CD14-positive monocyte (primary cell): ENCODE measurements around the gene FAM131A. TPM values are rescaled to one million over a fixed set of nuclear protein-coding genes. Genes with fewer than 3 reads are reported as not detected.

Source experiments
- DNase-seq, 3 donors: peaks; one replicate each; pipeline ENCODE4 v3.0.0-alpha.2; 2011 to 2022
- H2AFZ ChIP-seq: 2 replicates; pipeline ENCODE4 v1.6.0; 2012; ENCODE audit warnings: mild to moderate bottlenecking, low read depth, low read length, inconsistent platforms; ENCODE audit not compliant: insufficient read depth, poor library complexity, severe bottlenecking
- H3K27ac ChIP-seq, 2 donors: 1 replicate in 1 of 2; 2 replicates in 1 of 2; pipeline ENCODE4 v1.5.1; 2012 to 2013; ENCODE audit warnings: low read length in 2 of 2, control low read depth in 1 of 2, inconsistent platforms in 1 of 2, low read depth in 1 of 2, mild to moderate bottlenecking in 1 of 2
- H3K27me3 ChIP-seq, 2 donors: one replicate each; pipeline versions ENCODE4 v1.6.0 to v1.6.1; 2011 to 2013; ENCODE audit warnings: low read length in 2 of 2; ENCODE audit not compliant: control insufficient read depth in 2 of 2, insufficient read depth in 2 of 2
- H3K36me3 ChIP-seq, 2 donors: replicated peaks in 1 of 2; 1 replicate in 1 of 2; 2 replicates in 1 of 2; pipeline versions ENCODE4 v1.5.1 to v1.6.1; 2012 to 2013; ENCODE audit warnings: low read length in 2 of 2, control low read depth in 1 of 2, inconsistent platforms in 1 of 2, mild to moderate bottlenecking in 1 of 2; ENCODE audit not compliant: insufficient read depth in 2 of 2, control insufficient read depth in 1 of 2
- H3K4me1 ChIP-seq, 2 donors: 1 replicate in 1 of 2; 2 replicates in 1 of 2; pipeline versions ENCODE4 v1.5.1 to v1.6.1; 2012 to 2013; ENCODE audit warnings: low read length in 2 of 2, control low read depth in 1 of 2, inconsistent platforms in 1 of 2, mild to moderate bottlenecking in 1 of 2, moderate library complexity in 1 of 2; ENCODE audit not compliant: insufficient read depth in 2 of 2, control insufficient read depth in 1 of 2
- H3K4me2 ChIP-seq: replicated peaks from 2 replicates; pipeline ENCODE3; 2012; ENCODE audit warnings: low read length, moderate library complexity, mild to moderate bottlenecking; ENCODE audit not compliant: poor library complexity, severe bottlenecking; ENCODE audit errors: extremely low read depth
- H3K4me3 ChIP-seq, 3 experiments: fragments of 200-600 bp in 1 of 3; sonication (generic) in 1 of 3; replicated peaks in 1 of 3; 1 replicate in 2 of 3; 2 replicates in 1 of 3; pipeline ENCODE4 v1.5.1; 2011 to 2013; ENCODE audit warnings: low read length in 3 of 3, mild to moderate bottlenecking in 3 of 3, control low read depth in 2 of 3, low read depth in 2 of 3, inconsistent platforms in 1 of 3, moderate library complexity in 1 of 3
- H3K79me2 ChIP-seq: 2 replicates; pipeline ENCODE4 v1.6.0; 2012; ENCODE audit warnings: mild to moderate bottlenecking, control low read depth, inconsistent platforms, low read length, moderate library complexity; ENCODE audit not compliant: insufficient read depth
- H3K9ac ChIP-seq: 2 replicates; pipeline ENCODE4 v1.6.0; 2017; ENCODE audit warnings: low read length, mild to moderate bottlenecking; ENCODE audit not compliant: insufficient read depth, poor library complexity, severe bottlenecking
- H3K9me3 ChIP-seq, 2 donors: replicated peaks in 1 of 2; 1 replicate in 1 of 2; 2 replicates in 1 of 2; pipeline versions ENCODE4 v1.5.1 to v1.6.1; 2012 to 2013; ENCODE audit warnings: low read length in 2 of 2, control low read depth in 1 of 2; ENCODE audit not compliant: control insufficient read depth in 1 of 2, insufficient read depth in 1 of 2
- H4K20me1 ChIP-seq: 2 replicates; pipeline ENCODE4 v1.6.0; 2012; ENCODE audit warnings: mild to moderate bottlenecking, low read length, control low read depth, moderate library complexity; ENCODE audit not compliant: insufficient read depth
- H3K27ac Mint-ChIP-seq, 7 donors: one replicate each; pipeline ENCODE4 v1.8.0; 2020; ENCODE audit warnings: mild to moderate bottlenecking in 7 of 7, mixed read lengths in 7 of 7, moderate library complexity in 6 of 7, inconsistent platforms in 2 of 7
- H3K27me3 Mint-ChIP-seq, 3 donors: one replicate each; pipeline ENCODE4 v1.8.0; 2021 to 2022; ENCODE audit warnings: low read depth in 3 of 3, mild to moderate bottlenecking in 3 of 3, mixed read lengths in 3 of 3, moderate library complexity in 3 of 3, inconsistent platforms in 1 of 3
- H3K36me3 Mint-ChIP-seq, 2 donors: one replicate each; pipeline ENCODE4 v1.8.0; 2020; ENCODE audit warnings: mixed read lengths in 2 of 2, inconsistent platforms in 1 of 2, mild to moderate bottlenecking in 1 of 2
- H3K4me1 Mint-ChIP-seq: one replicate; pipeline ENCODE4 v1.8.0; 2020; ENCODE audit warnings: mild to moderate bottlenecking, mixed read lengths
- H3K4me3 Mint-ChIP-seq, 2 donors: one replicate each; pipeline ENCODE4 v1.8.0; 2020; ENCODE audit warnings: mild to moderate bottlenecking in 2 of 2, mixed read lengths in 2 of 2, moderate library complexity in 1 of 2
- H3K9me3 Mint-ChIP-seq, 7 donors: one replicate each; pipeline ENCODE4 v1.8.0; 2020 to 2022; ENCODE audit warnings: mixed read lengths in 7 of 7, mild to moderate bottlenecking in 6 of 7, moderate library complexity in 6 of 7, inconsistent platforms in 2 of 7
- WGBS: methylation state at CpG from one replicate; pipeline ENCODE4 v1.1.5; 2013; ENCODE audit warnings: missing lambda C conversion rate; ENCODE audit not compliant: insufficient coverage; 5-methylcytosine and 5-hydroxymethylcytosine counted together
- intact Hi-C, 2 donors: fragments of 100-400 bp; cut with micrococcal nuclease; formaldehyde crosslinking; loops; one replicate each; pipeline versions ENCODE4 v1.15.0 to v1.15.1; 2023
- polyA plus RNA-seq, 3 donors: library from polyadenylated mRNA; depleted of rRNA in 1 of 3; unstranded in 2 of 3; stranded (reverse) in 1 of 3; fragments of 300-500 nt in 2 of 3; fragments of >200 nt in 1 of 3; fragmentation: Illumina TruSeq in 2 of 3; gene quantifications; 1 replicate in 2 of 3; 2 replicates in 1 of 3; pipeline ENCODE4 v1.2.3, GENCODE V29; 2012 to 2021
- TF ChIP-seq, protein P1 (sequence below): fragments of 200-600 bp; IDR thresholded peaks from one replicate; pipeline ENCODE4 v1.8.0; 2022; ENCODE audit warnings: antibody characterized with exemption, mild to moderate bottlenecking

Gene FAM131A
- polyA plus RNA-seq, 3 donors, result 5.8 to 30.6 (median 7.7) TPM

DNA sequence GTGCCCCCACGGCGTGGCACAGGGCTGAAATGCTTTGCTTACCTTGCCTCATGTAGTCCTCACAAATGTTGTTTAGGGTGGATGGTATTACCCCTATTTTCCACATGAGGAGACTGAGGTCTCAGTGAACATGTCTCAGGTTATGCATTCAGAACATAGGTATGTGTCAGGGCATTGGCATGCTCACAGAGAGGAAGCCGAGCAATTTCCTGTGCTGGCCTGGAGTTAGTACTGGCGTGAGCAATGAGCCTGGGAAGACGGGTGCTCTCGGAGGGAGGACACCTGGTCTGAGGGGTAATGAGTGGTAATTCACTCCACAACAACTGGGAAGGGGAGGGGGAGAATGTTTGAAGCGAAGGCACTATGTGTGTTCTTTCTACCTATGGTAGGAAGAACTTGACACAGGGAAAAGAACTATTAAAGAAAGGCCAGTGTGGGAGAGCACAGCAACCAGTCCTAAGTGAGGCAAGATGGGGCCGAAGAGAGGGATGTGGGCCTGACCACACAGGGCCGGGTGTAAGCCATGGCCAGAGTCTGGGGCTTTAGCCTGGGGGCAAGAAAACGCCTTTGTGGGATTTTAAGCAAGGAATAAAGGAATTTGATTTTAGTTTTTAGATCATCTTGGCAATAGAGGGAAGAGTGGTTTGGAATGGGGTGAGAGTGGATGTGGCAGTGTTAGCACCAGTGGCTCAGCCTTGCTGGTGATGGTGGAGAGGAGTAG lies 4.9 kb upstream of the FAM131A start:
- peaks cover 77 to 78% of the 10 kb centered on the region in 2 donors for H3K36me3 ChIP-seq
- H3K9ac ChIP-seq, result no peak overlapping the region
- H3K4me3 ChIP-seq, result no peak overlapping the region
- WGBS, result 82% methylated on average over 7 of the region's 10 CpGs
- peaks cover 0 to 7% (median under 1%) of the 10 kb centered on the region in 3 donors for H3K27me3 Mint-ChIP-seq
- peaks cover 45% of the 10 kb centered on the region for H4K20me1 ChIP-seq
- no peak for DNase-seq
- no peaks in the 10 kb centered on the region for H3K27me3 ChIP-seq
- H3K79me2 ChIP-seq, result peaks cover 15% of the 10 kb centered on the region
- H3K27ac ChIP-seq, result peak overlapping the region in 1 of 2 donors; percentile 87
- H3K9me3 ChIP-seq, result no peaks in the 10 kb centered on the region
- peaks cover 77 to 78% of the 10 kb centered on the region in 2 donors for H3K36me3 Mint-ChIP-seq
- H3K4me1 ChIP-seq, result peaks cover 18 to 19% of the 10 kb centered on the region in 2 donors
- H3K4me2 ChIP-seq, result no peak overlapping the region
- H2AFZ ChIP-seq, result no peak overlapping the region
- peak overlapping the region; percentile 52 to 97 (median 82) for H3K27ac Mint-ChIP-seq
- H3K9me3 Mint-ChIP-seq, result no peaks in the 10 kb centered on the region
- intact Hi-C loops, result no loop called here
- H3K4me1 Mint-ChIP-seq, result peaks cover 27% of the 10 kb centered on the region
- H3K4me3 Mint-ChIP-seq, result no peak overlapping the region
- TF ChIP-seq, protein P1, sequence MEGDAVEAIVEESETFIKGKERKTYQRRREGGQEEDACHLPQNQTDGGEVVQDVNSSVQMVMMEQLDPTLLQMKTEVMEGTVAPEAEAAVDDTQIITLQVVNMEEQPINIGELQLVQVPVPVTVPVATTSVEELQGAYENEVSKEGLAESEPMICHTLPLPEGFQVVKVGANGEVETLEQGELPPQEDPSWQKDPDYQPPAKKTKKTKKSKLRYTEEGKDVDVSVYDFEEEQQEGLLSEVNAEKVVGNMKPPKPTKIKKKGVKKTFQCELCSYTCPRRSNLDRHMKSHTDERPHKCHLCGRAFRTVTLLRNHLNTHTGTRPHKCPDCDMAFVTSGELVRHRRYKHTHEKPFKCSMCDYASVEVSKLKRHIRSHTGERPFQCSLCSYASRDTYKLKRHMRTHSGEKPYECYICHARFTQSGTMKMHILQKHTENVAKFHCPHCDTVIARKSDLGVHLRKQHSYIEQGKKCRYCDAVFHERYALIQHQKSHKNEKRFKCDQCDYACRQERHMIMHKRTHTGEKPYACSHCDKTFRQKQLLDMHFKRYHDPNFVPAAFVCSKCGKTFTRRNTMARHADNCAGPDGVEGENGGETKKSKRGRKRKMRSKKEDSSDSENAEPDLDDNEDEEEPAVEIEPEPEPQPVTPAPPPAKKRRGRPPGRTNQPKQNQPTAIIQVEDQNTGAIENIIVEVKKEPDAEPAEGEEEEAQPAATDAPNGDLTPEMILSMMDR, result no peak

DNA sequence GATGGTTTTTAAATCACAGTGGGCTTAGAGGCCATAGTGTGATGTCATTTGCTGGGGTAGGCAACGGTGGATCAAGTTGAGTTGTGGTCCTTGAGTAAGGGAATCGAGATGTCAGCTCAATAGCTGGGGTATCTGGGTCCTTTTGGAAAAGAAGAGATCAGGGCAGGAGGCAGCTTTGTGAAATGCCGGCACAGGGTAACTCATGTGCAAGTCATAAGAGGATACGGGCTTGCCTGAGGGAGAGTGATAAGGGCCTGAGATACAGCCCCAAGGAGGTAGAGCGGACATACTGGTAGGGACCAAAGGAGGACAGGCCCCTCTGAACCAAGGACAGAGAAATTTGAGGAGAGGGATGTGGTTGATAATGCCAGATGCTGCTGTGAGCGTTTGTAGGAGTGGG lies 4.2 kb upstream of the FAM131A start:
- Histone ChIP-seq H4K20me1 (peaks cover 45% of the 10 kb centered on the region), H3K4me2 (no peak overlapping the region), H3K79me2 (peaks cover 18% of the 10 kb centered on the region), H3K9me3 (no peaks in the 10 kb centered on the region), H3K4me1 (peaks cover 21 to 25% of the 10 kb centered on the region in 2 donors), H3K4me3 (no peak overlapping the region), H3K27me3 (no peaks in the 10 kb centered on the region), H3K9ac (no peak overlapping the region), H3K36me3 (peaks cover 71 to 72% of the 10 kb centered on the region in 2 donors), H3K27ac (peak overlapping the region; percentile 20 to 87), H2AFZ (no peak overlapping the region)
- Mint-ChIP-seq H3K27me3 (peaks cover 0 to 13% (median 6%) of the 10 kb centered on the region in 3 donors), H3K36me3 (peaks cover 77 to 78% of the 10 kb centered on the region in 2 donors), H3K27ac (peak overlapping the region; percentile 76 to 97 (median 97)), H3K4me1 (peaks cover 34% of the 10 kb centered on the region), H3K4me3 (no peak overlapping the region), H3K9me3 (no peaks in the 10 kb centered on the region)
- intact Hi-C loops, result no loop called here
- 100% methylated on average over 5 of the region's 6 CpGs for WGBS
- DNase-seq, result no peak
- TF ChIP-seq, protein P1, result no peak
